ENCODE data around the gene NHSL2.
A peak's percentile ranks its signal among the peaks of the same experiment; 100 is the strongest.

Gene NHSL2

GRCh38 chrX:72126539-72127140 lies 216.0 kb downstream of the NHSL2 start:
- no peak for DNase-seq (ENCODE audit: insufficient read length, low spot score)
- no peak for FAIRE-seq
- peak; percentile 66 for TF ChIP-seq CTCF (IDR thresholded peaks at IDR 0.05; ENCODE audit: insufficient read depth, missing control alignments)

- FAIRE-seq, result no peak
- no peak for TF ChIP-seq CTCF (IDR thresholded peaks at IDR 0.05; ENCODE audit: insufficient read depth, missing control alignments)
- no peak for DNase-seq (ENCODE audit: insufficient read length, low spot score)
These were observed 216.7 kb downstream of the NHSL2 start for GRCh38 chrX:72127332-72127731.

GRCh38 chrX:72128183-72128834 lies 217.7 kb downstream of the NHSL2 start:
- DNase-seq (ENCODE audit: insufficient read length, low spot score) (no peak), FAIRE-seq (no peak)
- no peak for TF ChIP-seq CTCF (IDR thresholded peaks at IDR 0.05; ENCODE audit: insufficient read depth, missing control alignments)

- FAIRE-seq (no peak), DNase-seq (ENCODE audit: insufficient read length, low spot score) (no peak)
- TF ChIP-seq CTCF (IDR thresholded peaks at IDR 0.05; ENCODE audit: insufficient read depth, missing control alignments), result no peak
These were observed 218.2 kb downstream of the NHSL2 start for GRCh38 chrX:72128881-72129280.

DNA sequence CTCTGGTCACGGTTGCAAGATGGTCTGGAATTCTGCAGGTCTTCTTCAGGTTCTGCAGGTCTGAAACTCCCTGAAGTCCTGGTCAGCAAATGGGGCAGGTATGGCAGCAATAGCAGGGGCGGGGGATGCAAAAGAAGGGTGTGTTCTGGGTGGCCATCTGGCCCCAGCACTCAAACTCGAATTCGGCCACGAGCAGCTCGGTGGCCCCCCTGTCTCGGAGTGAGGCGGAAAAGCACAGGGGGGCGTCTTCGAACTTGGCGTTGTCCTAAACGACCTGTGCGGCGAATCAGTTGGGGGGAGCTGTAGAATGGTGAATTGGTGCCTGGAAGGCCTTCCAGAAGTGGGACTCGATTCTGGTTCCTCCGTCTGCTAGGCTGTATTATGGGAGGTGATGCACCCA lies 219.0 kb downstream of the NHSL2 start:
- no peak for DNase-seq (ENCODE audit: insufficient read length, low spot score)
- no peak for FAIRE-seq
- TF ChIP-seq CTCF (IDR thresholded peaks at IDR 0.05; ENCODE audit: insufficient read depth, missing control alignments), result no peak

GRCh38 chrX:72130156-72130761 lies 219.6 kb downstream of the NHSL2 start:
- FAIRE-seq (no peak), DNase-seq (ENCODE audit: insufficient read length, low spot score) (no peak)
- TF ChIP-seq CTCF (IDR thresholded peaks at IDR 0.05; ENCODE audit: insufficient read depth, missing control alignments), result no peak

- no peak for FAIRE-seq
- TF ChIP-seq CTCF (IDR thresholded peaks at IDR 0.05; ENCODE audit: insufficient read depth, missing control alignments), result no peak
- no peak for DNase-seq (ENCODE audit: insufficient read length, low spot score)
These were observed 220.2 kb downstream of the NHSL2 start for GRCh38 chrX:72130762-72131250.
